Endothelial cell (in vitro differentiated cells): ENCODE measurements around the gene AHSG. TPM values are rescaled to one million over a fixed set of nuclear protein-coding genes. Genes with fewer than 3 reads are reported as not detected.
A peak's percentile ranks its signal among the peaks of the same experiment; 100 is the strongest.

Experiments used
- DNase-seq: peaks from one replicate; pipeline ENCODE4 v3.0.0; 2021; ENCODE audit warnings: low spot score
- H3K27ac Mint-ChIP-seq: one replicate; pipeline ENCODE4 v1.8.0; 2021; ENCODE audit warnings: mixed read lengths, inconsistent platforms; ENCODE audit not compliant: unreplicated experiment
- H3K27me3 Mint-ChIP-seq: one replicate; pipeline ENCODE4 v1.8.0; 2021; ENCODE audit warnings: mild to moderate bottlenecking, moderate library complexity, mixed read lengths, inconsistent platforms; ENCODE audit not compliant: unreplicated experiment
- H3K36me3 Mint-ChIP-seq: one replicate; pipeline ENCODE4 v1.8.0; 2021; ENCODE audit warnings: mild to moderate bottlenecking, low read depth, mixed read lengths, inconsistent platforms; ENCODE audit not compliant: unreplicated experiment
- H3K4me1 Mint-ChIP-seq: one replicate; pipeline ENCODE4 v1.8.0; 2021; ENCODE audit warnings: mild to moderate bottlenecking, mixed read lengths, inconsistent platforms; ENCODE audit not compliant: unreplicated experiment
- H3K4me3 Mint-ChIP-seq: one replicate; pipeline ENCODE4 v1.8.0; 2021; ENCODE audit warnings: mild to moderate bottlenecking, mixed read lengths, inconsistent platforms; ENCODE audit not compliant: unreplicated experiment
- H3K9me3 Mint-ChIP-seq: one replicate; pipeline ENCODE4 v1.8.0; 2021; ENCODE audit warnings: mixed read lengths, inconsistent platforms; ENCODE audit not compliant: unreplicated experiment
- total RNA-seq: library from RNA; stranded (reverse); fragmentation: NEBNext Ultra II Directional; extraction: Animal tissue kit (Norgen Biotek cat#: 25700); gene quantifications from one replicate; pipeline ENCODE4 v1.2.1, GENCODE V29; 2021; ENCODE audit not compliant: unreplicated experiment
- TF ChIP-seq, protein P1 (sequence below): fragments of 200-600 bp; sonication (generic); IDR thresholded peaks from one replicate; pipeline ENCODE4 v1.5.0; 2021; ENCODE audit warnings: antibody characterized with exemption; ENCODE audit not compliant: unreplicated experiment

The AHSG gene
- total RNA-seq, 1 donor from 2014 or later, result not detected

DNA sequence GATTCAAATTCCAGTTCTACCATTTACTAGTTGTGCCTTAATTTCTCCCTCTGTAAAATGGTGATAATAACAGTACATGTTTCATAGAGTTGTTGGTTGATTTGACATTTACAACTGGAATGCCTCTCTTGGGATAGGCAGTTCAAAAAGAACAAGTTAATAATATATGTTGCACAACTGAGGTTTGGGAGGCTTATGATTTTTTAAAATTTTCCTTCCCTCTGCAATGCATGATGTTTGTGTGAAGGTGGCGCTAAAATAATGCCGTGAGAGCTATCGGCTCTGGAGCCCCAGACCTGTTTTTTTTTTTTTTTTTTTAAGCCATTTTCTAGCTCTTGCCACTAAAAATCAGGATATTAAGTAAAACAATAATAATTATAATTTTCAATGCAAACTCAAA is 23.7 kb upstream of the AHSG start:
- peaks cover 20% of the 10 kb centered on the region for H3K4me1 Mint-ChIP-seq
- TF ChIP-seq, protein P1, sequence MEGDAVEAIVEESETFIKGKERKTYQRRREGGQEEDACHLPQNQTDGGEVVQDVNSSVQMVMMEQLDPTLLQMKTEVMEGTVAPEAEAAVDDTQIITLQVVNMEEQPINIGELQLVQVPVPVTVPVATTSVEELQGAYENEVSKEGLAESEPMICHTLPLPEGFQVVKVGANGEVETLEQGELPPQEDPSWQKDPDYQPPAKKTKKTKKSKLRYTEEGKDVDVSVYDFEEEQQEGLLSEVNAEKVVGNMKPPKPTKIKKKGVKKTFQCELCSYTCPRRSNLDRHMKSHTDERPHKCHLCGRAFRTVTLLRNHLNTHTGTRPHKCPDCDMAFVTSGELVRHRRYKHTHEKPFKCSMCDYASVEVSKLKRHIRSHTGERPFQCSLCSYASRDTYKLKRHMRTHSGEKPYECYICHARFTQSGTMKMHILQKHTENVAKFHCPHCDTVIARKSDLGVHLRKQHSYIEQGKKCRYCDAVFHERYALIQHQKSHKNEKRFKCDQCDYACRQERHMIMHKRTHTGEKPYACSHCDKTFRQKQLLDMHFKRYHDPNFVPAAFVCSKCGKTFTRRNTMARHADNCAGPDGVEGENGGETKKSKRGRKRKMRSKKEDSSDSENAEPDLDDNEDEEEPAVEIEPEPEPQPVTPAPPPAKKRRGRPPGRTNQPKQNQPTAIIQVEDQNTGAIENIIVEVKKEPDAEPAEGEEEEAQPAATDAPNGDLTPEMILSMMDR, result peak; percentile 43
- H3K4me3 Mint-ChIP-seq, result no peak overlapping the region

DNA sequence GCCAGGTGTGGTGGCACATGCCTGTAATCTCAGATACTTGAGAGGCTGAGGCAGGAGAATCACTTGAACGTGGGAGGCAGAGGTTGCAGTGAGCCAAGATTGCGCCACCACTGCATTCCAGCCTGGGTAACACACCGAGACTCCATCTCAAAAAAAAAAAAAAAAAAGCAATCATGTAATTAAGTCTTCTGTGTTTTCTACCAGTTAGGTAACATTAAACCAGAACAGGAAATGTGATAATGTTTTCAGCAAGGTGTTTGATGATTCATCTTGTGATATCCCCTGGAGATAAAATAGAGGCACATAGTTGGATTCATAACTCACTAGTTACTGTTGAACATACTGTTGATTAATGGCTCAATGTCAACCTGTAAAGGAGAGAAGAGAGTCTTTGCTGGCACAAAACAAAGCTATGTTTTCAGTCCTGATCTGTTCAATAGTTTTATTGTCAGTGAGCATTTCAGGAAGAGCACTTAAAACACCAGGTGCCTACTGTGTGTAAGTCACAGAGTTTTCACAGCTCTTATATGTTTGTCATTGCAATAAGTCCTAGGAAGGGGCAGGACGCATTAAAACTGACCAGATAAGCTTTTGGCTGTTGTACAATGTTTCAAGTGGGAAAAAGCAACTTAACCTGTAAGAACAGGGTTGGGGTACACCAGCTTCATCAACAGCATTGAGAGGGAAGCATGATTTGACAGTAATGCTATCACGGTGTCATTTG is 22.8 kb upstream of the AHSG start:
- peaks cover under 1% of the 10 kb centered on the region for H3K36me3 Mint-ChIP-seq
- H3K27me3 Mint-ChIP-seq, result no peaks in the 10 kb centered on the region
- peaks cover 14% of the 10 kb centered on the region for H3K4me1 Mint-ChIP-seq
- no peaks in the 10 kb centered on the region for H3K9me3 Mint-ChIP-seq
- TF ChIP-seq, protein P1, result no peak
- H3K4me3 Mint-ChIP-seq, result no peak overlapping the region
- no peak for DNase-seq
- H3K27ac Mint-ChIP-seq, result no peak overlapping the region

More for the DNA sequence above, 23.7 kb upstream of the AHSG start:
- no peak for DNase-seq
- H3K36me3 Mint-ChIP-seq, result peaks cover 10% of the 10 kb centered on the region
- H3K9me3 Mint-ChIP-seq, result no peaks in the 10 kb centered on the region
- peak overlapping the region; percentile 77 for H3K27ac Mint-ChIP-seq
- peaks cover 3% of the 10 kb centered on the region for H3K27me3 Mint-ChIP-seq

DNA sequence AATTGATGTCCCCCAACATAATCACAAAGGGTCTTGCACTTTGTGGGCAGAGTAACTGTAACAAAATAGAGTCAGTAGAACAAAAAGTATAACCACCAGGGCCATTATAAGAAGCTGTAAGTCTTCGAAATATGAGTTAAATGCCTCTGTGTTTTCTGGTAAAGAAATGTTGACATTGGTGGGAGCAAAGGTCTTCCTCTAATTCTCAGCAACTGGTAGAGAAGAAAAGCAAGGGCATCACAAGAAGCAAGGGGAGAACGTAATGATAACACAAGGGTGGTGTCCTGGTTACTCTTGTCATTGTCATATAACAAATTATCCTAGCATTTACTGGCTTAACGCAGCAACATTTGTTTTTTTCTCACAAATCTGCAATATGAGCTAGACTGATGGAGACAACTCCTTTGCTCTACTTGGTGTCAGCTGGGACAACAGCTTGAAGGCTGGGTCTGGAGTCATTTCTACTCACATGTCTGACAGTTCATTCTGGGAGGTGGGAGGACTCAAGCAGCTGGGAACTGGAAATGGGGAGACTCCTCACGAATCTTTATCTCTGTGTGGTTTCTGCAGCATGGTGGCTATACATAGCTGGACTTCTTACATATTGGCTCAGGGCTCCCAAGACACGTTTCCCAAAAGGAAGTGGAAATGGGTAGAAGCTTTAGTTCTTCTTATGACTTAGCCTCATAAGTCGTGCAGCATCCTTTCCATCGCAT is 22.1 kb upstream of the AHSG start:
- TF ChIP-seq, protein P1, result no peak
- H3K27ac Mint-ChIP-seq, result no peak overlapping the region
- no peaks in the 10 kb centered on the region for H3K36me3 Mint-ChIP-seq
- peaks cover 14% of the 10 kb centered on the region for H3K4me1 Mint-ChIP-seq
- no peaks in the 10 kb centered on the region for H3K9me3 Mint-ChIP-seq
- no peak overlapping the region for H3K4me3 Mint-ChIP-seq
- no peak for DNase-seq
- H3K27me3 Mint-ChIP-seq, result no peaks in the 10 kb centered on the region

DNA sequence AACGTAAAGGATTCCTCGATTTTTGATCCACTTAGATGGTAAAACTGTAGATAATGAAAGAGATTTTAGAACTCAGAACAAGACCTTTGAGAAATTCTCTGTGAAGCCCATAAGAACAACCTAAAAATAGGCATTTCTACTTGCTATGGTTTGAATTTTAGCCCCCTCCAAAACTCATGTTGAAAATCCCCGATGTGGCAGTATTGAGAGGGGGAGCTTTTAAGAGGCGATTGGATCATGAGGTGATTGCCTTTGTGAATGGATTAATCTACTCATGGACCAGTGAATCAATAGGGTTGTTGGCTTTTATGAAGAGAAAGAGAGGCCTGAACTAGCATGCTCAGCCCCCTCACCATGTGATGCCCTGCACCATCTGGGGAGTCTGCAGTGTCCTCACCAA is 20.2 kb upstream of the AHSG start:
- Mint-ChIP-seq H3K27me3 (peaks cover 1% of the 10 kb centered on the region), H3K9me3 (no peaks in the 10 kb centered on the region), H3K4me1 (peaks cover 14% of the 10 kb centered on the region), H3K4me3 (no peak overlapping the region), H3K27ac (no peak overlapping the region), H3K36me3 (no peaks in the 10 kb centered on the region)
- TF ChIP-seq, protein P1, result no peak
- DNase-seq, result no peak

DNA sequence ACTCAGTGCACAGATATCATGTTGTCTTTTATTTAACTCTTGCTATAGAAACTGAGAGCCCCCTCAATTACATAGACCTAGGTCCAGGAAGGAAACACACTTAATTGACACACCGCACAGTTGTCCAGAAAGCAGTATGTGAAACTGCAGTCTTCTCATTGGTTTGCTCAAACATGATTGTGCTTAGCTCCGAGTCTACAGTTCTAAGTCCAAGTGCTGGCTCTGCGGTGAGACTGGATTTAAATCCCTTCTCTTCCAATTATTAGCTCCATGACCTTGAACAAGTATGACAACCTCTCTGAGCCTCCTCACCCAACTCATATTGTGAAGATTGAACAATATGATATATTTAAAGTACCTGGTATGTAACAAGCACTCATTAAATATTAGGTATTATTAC is 19.0 kb upstream of the AHSG start:
- H3K36me3 Mint-ChIP-seq, result no peaks in the 10 kb centered on the region
- TF ChIP-seq, protein P1, result no peak
- no peaks in the 10 kb centered on the region for H3K9me3 Mint-ChIP-seq
- H3K27me3 Mint-ChIP-seq, result peaks cover 1% of the 10 kb centered on the region
- no peak overlapping the region for H3K27ac Mint-ChIP-seq
- peaks cover 7% of the 10 kb centered on the region for H3K4me1 Mint-ChIP-seq
- DNase-seq, result no peak
- no peak overlapping the region for H3K4me3 Mint-ChIP-seq
